IMR-90 (cell line): Measurements from ENCODE around the gene CUBN. TPM values are rescaled to one million over a fixed set of nuclear protein-coding genes. Genes with fewer than 3 reads are reported as not detected.

Experiments
- ATAC-seq: fragments of 200-7000 bp; cut with Tn5 transposase; 2 replicates; pipeline ENCODE4 v1.9.1; 2020; ENCODE audit warnings: low read depth, mild to moderate bottlenecking, moderate library complexity
- BruUV-seq: library from RNA; stranded (reverse); fragments of 400-500 nt; replicated peaks from 2 replicates; lab custom pipeline; 2021; lab: Mats Ljungman, UMichigan
- CTCF ChIA-PET: fragments of 300-600 bp; formaldehyde crosslinking; extraction: SDS; loops from one replicate; lab custom pipeline; 2021; ENCODE audit warnings: antibody characterized with exemption; lab: Yijun Ruan, JAX
- POLR2A ChIA-PET: fragments of 300-600 bp; sonication (Branson Sonifier 250); formaldehyde crosslinking; loops from one replicate; lab custom pipeline; 2022; ENCODE audit warnings: antibody characterized with exemption; ENCODE audit not compliant: unreplicated experiment; lab: Charles Lee
- DNase-seq: peaks from one replicate; pipeline ENCODE4 v3.0.0; 2013
- H2AFZ ChIP-seq: replicated peaks from 2 replicates; pipeline ENCODE3; 2013; ENCODE audit warnings: low read length, mild to moderate bottlenecking; ENCODE audit not compliant: poor library complexity
- H2AK5ac ChIP-seq: 2 replicates; pipeline ENCODE4 v1.6.1; 2013; ENCODE audit warnings: low read depth, low read length, inconsistent platforms
- H2AK9ac ChIP-seq: replicated peaks from 2 replicates; pipeline ENCODE3; 2013; ENCODE audit warnings: mild to moderate bottlenecking, low read depth, low read length, moderate library complexity; ENCODE audit not compliant: poor library complexity
- H2BK120ac ChIP-seq: 2 replicates; pipeline ENCODE4 v1.6.1; 2013; ENCODE audit warnings: low read depth, low read length, inconsistent platforms
- H2BK15ac ChIP-seq: 3 replicates; pipeline ENCODE4 v1.6.1; 2013; ENCODE audit warnings: low read depth, low read length, inconsistent platforms
- H2BK20ac ChIP-seq: 2 replicates; pipeline ENCODE4 v1.6.1; 2013; ENCODE audit warnings: low read depth, mild to moderate bottlenecking, inconsistent platforms, low read length, moderate library complexity
- H2BK5ac ChIP-seq: 2 replicates; pipeline ENCODE4 v1.6.1; 2013; ENCODE audit warnings: mild to moderate bottlenecking, low read depth, low read length, inconsistent platforms; ENCODE audit not compliant: poor library complexity, severe bottlenecking
- H3K14ac ChIP-seq: replicated peaks from 2 replicates; pipeline ENCODE4 v1.6.1; 2013; ENCODE audit warnings: low read depth, low read length, inconsistent platforms
- H3K18ac ChIP-seq: 2 replicates; pipeline ENCODE4 v1.6.1; 2013; ENCODE audit warnings: low read depth, low read length, control low read depth
- H3K23ac ChIP-seq: 2 replicates; pipeline ENCODE4 v1.6.1; 2013; ENCODE audit warnings: low read depth, low read length, inconsistent platforms
- H3K27ac ChIP-seq: 2 replicates; pipeline ENCODE4 v1.5.1; 2013; ENCODE audit warnings: mild to moderate bottlenecking, control low read depth, low read length; ENCODE audit not compliant: insufficient read depth
- H3K27me3 ChIP-seq: 2 replicates; pipeline ENCODE4 v1.6.1; 2013; ENCODE audit warnings: low read length; ENCODE audit not compliant: control insufficient read depth, insufficient read depth
- H3K36me3 ChIP-seq: 2 replicates; pipeline ENCODE4 v1.6.1; 2013; ENCODE audit warnings: low read length, mixed read lengths; ENCODE audit not compliant: control insufficient read depth, insufficient read depth
- H3K4ac ChIP-seq: 2 replicates; pipeline ENCODE4 v1.6.1; 2013; ENCODE audit warnings: low read depth, low read length, inconsistent platforms
- H3K4me1 ChIP-seq: 2 replicates; pipeline ENCODE4 v1.6.1; 2013; ENCODE audit warnings: low read length, mixed read lengths; ENCODE audit not compliant: control insufficient read depth, insufficient read depth
- H3K4me2 ChIP-seq: 2 replicates; pipeline ENCODE4 v1.6.1; 2013; ENCODE audit warnings: low read depth, mild to moderate bottlenecking, control low read depth, low read length, moderate library complexity
- H3K4me3 ChIP-seq: 2 replicates; pipeline ENCODE4 v1.5.1; 2013; ENCODE audit warnings: low read depth, mild to moderate bottlenecking, control low read depth, low read length, moderate library complexity; ENCODE audit not compliant: insufficient read depth
- H3K56ac ChIP-seq: 2 replicates; pipeline ENCODE4 v1.6.1; 2013; ENCODE audit warnings: low read length, inconsistent platforms; ENCODE audit not compliant: insufficient read depth; ENCODE audit errors: extremely low read depth
- H3K79me1 ChIP-seq, 2 experiments: 2 replicates each; pipeline ENCODE4 v1.6.1; 2013; ENCODE audit warnings: low read length in 2 of 2, inconsistent platforms in 1 of 2, low read depth in 1 of 2
- H3K9ac ChIP-seq: 2 replicates; pipeline ENCODE4 v1.6.1; 2013; ENCODE audit warnings: low read depth, low read length, control low read depth
- H3K9me1 ChIP-seq: 2 replicates; pipeline ENCODE4 v1.6.1; 2013; ENCODE audit warnings: low read length, inconsistent platforms; ENCODE audit not compliant: insufficient read depth
- H3K9me3 ChIP-seq: 2 replicates; pipeline ENCODE4 v1.6.1; 2013; ENCODE audit warnings: low read length; ENCODE audit not compliant: control insufficient read depth, insufficient read depth
- H4K20me1 ChIP-seq: 2 replicates; pipeline ENCODE4 v1.6.1; 2013; ENCODE audit warnings: low read length, inconsistent platforms; ENCODE audit not compliant: insufficient read depth
- H4K5ac ChIP-seq: 2 replicates; pipeline ENCODE4 v1.6.1; 2013; ENCODE audit warnings: mild to moderate bottlenecking, low read depth, low read length, control low read depth
- H4K8ac ChIP-seq, 2 experiments: 2 replicates each; pipeline ENCODE4 v1.6.1; 2013; ENCODE audit warnings: low read depth in 2 of 2, low read length in 2 of 2, control low read depth in 1 of 2, inconsistent platforms in 1 of 2
- H4K91ac ChIP-seq: 2 replicates; pipeline ENCODE4 v1.6.1; 2013; ENCODE audit warnings: low read depth, low read length, inconsistent platforms; ENCODE audit not compliant: insufficient read depth
- CHD1 ChIP-seq: IDR thresholded peaks from 2 replicates; pipeline ENCODE4 v1.6.1; 2012; ENCODE audit warnings: low read depth, low read length, improper control_type of control experiment
- MAFK ChIP-seq: IDR thresholded peaks from 2 replicates; pipeline ENCODE4 v1.6.1; 2012; ENCODE audit warnings: low read depth, low read length, improper control_type of control experiment
- MAZ ChIP-seq: IDR thresholded peaks from 2 replicates; pipeline ENCODE4 v1.6.1; 2012; ENCODE audit warnings: low read depth, mild to moderate bottlenecking, low read length, improper control_type of control experiment, moderate library complexity, borderline replicate concordance
- NFE2L2 ChIP-seq: fragments of 150-350 bp; IDR thresholded peaks from 2 replicates; pipeline ENCODE4 v1.6.1; 2016; ENCODE audit warnings: low read depth, mild to moderate bottlenecking, low read length
- RAD21 ChIP-seq: IDR thresholded peaks from 2 replicates; pipeline ENCODE4 v1.6.1; 2012; ENCODE audit warnings: low read length, improper control_type of control experiment
- WGBS, 2 experiments: methylation state at CpG; one replicate each; pipeline versions ENCODE4 v1.1.5 to v1.1.7; 2013; ENCODE audit warnings: missing lambda C conversion rate in 2 of 2; ENCODE audit not compliant: insufficient read length in 1 of 2; ENCODE audit errors: extremely low coverage in 2 of 2; 5-methylcytosine and 5-hydroxymethylcytosine counted together
- dilution Hi-C: fragments of 300-500 bp; cut with HindIII; formaldehyde crosslinking; loops from one replicate; pipeline ENCODE4 v1.14.3; 2018; ENCODE audit warnings: low sequenced_read_pairs; ENCODE audit not compliant: unreplicated experiment
- in situ Hi-C: fragments of 300-500 bp; cut with MboI; formaldehyde crosslinking; loops from 3 replicates; pipeline ENCODE4 v1.14.3; 2019; ENCODE audit warnings: low sequenced_read_pairs, inconsistent platforms, mixed read lengths
- intact Hi-C: fragments of 100-400 bp; cut with micrococcal nuclease; formaldehyde crosslinking; loops from 2 replicates; pipeline ENCODE4 v1.10.0; 2022
- polyA plus RNA-seq, 3 experiments: library from polyadenylated mRNA; depleted of rRNA; stranded (reverse); fragments of >200 nt; gene quantifications; 2 replicates each; pipeline ENCODE4 v1.2.3, GENCODE V29; 2012; ENCODE audit warnings: low replicate concordance in 1 of 3
- total RNA-seq: library from RNA; depleted of rRNA; stranded (reverse); fragments of >200 nt; gene quantifications from 2 replicates; pipeline ENCODE4 v1.2.3, GENCODE V29; 2012
- TF ChIP-seq, protein P1 (sequence below): fragments of 150-350 bp; IDR thresholded peaks from 2 replicates; pipeline ENCODE4 v1.6.1; 2017; ENCODE audit warnings: mild to moderate bottlenecking, antibody characterized with exemption, low read length, low read depth

CUBN gene
- total and polyA plus RNA-seq, 2 of the 4 experiments (the other 2 are of a cell fraction), result 0.19 to 0.54 TPM

DNA sequence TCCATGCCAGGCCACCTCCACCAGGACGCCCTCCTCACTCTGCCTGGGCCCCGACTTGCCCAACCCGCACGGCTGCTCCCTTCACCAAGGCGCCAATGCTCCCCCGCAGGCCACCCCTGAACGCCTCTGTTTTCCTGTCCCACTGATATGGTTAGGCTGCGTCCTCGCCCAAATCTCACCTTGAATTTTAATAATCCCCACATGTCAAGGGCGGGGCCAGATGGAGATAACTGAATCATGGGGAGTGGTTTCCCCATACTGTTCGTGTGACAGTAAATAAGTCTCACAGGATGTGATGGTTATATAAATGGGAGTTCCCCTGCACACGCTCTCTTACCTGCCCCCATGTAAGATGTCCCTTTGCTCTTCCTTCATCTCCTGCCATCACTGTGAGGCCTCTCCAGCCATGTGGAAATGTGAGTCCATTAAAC lies 342.2 kb downstream of the CUBN start:
- no peak overlapping the region for H3K27ac ChIP-seq
- no peak for DNase-seq
- no CpG with 5 or more reads among the region's 12 CpGs for WGBS, 2 experiments
- no peak overlapping the region for H3K4me2 ChIP-seq
- no peak overlapping the region for H3K9ac ChIP-seq
- dilution Hi-C loops (no loop called here), in situ Hi-C loops (no loop called here), intact Hi-C loops (no loop called here)
- H4K91ac ChIP-seq, result no peak overlapping the region
- no TSS peak for BruUV-seq
- no peak overlapping the region for H4K5ac ChIP-seq
- peaks cover 1% of the 10 kb centered on the region; the same call in 1 of the 2 replicates for H3K36me3 ChIP-seq
- ChIA-PET CTCF (no interaction called here), POLR2A (no interaction called here)
- no peaks in the 10 kb centered on the region for H3K27me3 ChIP-seq
- H2AFZ ChIP-seq, result no peak overlapping the region
- no peaks in the 10 kb centered on the region for H3K4me1 ChIP-seq
- H2BK15ac ChIP-seq, result no peak overlapping the region
- ATAC-seq, result no peak
- H3K14ac ChIP-seq, result no peak overlapping the region
- H2AK5ac ChIP-seq, result no peak overlapping the region
- no peak overlapping the region for H2AK9ac ChIP-seq
- TF ChIP-seq RAD21 (no peak), NFE2L2 (no peak), MAZ (no peak), MAFK (no peak), CHD1 (no peak)
- TF ChIP-seq, protein P1, sequence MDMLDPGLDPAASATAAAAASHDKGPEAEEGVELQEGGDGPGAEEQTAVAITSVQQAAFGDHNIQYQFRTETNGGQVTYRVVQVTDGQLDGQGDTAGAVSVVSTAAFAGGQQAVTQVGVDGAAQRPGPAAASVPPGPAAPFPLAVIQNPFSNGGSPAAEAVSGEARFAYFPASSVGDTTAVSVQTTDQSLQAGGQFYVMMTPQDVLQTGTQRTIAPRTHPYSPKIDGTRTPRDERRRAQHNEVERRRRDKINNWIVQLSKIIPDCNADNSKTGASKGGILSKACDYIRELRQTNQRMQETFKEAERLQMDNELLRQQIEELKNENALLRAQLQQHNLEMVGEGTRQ, result no peak
- peaks cover 20% of the 10 kb centered on the region for H4K20me1 ChIP-seq
- H3K9me1 ChIP-seq, result 0 out of 2 replicates have a peak, but pooled peaks cover 11% of the 10 kb centered on the region
- no peak overlapping the region for H3K23ac ChIP-seq
- H3K79me1 ChIP-seq, result peaks cover 40 to 61% of the 10 kb centered on the region in 2 experiments
- H3K4ac ChIP-seq, result no peak overlapping the region
- no peak overlapping the region for H4K8ac ChIP-seq
- no peaks in the 10 kb centered on the region for H3K9me3 ChIP-seq
- no peak overlapping the region for H3K56ac ChIP-seq
- H3K4me3 ChIP-seq, result no peak overlapping the region
- H2BK20ac ChIP-seq, result no peak overlapping the region
- no peak overlapping the region for H3K18ac ChIP-seq
- no peak overlapping the region for H2BK120ac ChIP-seq
- H2BK5ac ChIP-seq, result no peak overlapping the region
